GM23338 (cell line): ENCODE results near the gene CDR2.

Source experiments
- CREB1 ChIP-seq: fragments of 250-450 bp; sonication (Bioruptor Pico); IDR thresholded peaks from 2 replicates; pipeline ENCODE4 v1.5.0; 2020; ENCODE audit warnings: low read depth, mild to moderate bottlenecking, moderate library complexity
- CTCF ChIP-seq, 2 experiments: fragments of 200-600 bp in 1 of 2; sonication (generic) in 1 of 2; conservative IDR thresholded peaks; 2 replicates each; pipeline versions ENCODE4 v1.5.1 to v1.6.1; 2016 to 2017; ENCODE audit warnings: antibody characterized with exemption in 2 of 2, low read depth in 2 of 2, mild to moderate bottlenecking in 2 of 2, moderate library complexity in 1 of 2
- EZH2 ChIP-seq: fragments of 200-600 bp; sonication (generic); IDR thresholded peaks from one replicate; pipeline ENCODE4 v1.8.0; 2017; ENCODE audit warnings: antibody characterized with exemption, mild to moderate bottlenecking, low read depth; ENCODE audit not compliant: unreplicated experiment
- NANOG ChIP-seq: IDR thresholded peaks from 2 replicates; pipeline ENCODE4 v1.6.1; 2016; ENCODE audit warnings: antibody characterized with exemption, borderline replicate concordance
- REST ChIP-seq: IDR thresholded peaks from one replicate; pipeline ENCODE4 v1.6.1; 2018; ENCODE audit warnings: antibody characterized with exemption; ENCODE audit not compliant: unreplicated experiment
- ZNF114 ChIP-seq: fragments of 250-450 bp; sonication (Bioruptor Pico); IDR thresholded peaks from 2 replicates; pipeline ENCODE4 v1.5.0; 2020; ENCODE audit warnings: mild to moderate bottlenecking, moderate library complexity
- TF ChIP-seq, protein P1 (sequence below): IDR thresholded peaks from 2 replicates; pipeline ENCODE4 v1.6.1; 2016; ENCODE audit warnings: antibody characterized with exemption

DNA sequence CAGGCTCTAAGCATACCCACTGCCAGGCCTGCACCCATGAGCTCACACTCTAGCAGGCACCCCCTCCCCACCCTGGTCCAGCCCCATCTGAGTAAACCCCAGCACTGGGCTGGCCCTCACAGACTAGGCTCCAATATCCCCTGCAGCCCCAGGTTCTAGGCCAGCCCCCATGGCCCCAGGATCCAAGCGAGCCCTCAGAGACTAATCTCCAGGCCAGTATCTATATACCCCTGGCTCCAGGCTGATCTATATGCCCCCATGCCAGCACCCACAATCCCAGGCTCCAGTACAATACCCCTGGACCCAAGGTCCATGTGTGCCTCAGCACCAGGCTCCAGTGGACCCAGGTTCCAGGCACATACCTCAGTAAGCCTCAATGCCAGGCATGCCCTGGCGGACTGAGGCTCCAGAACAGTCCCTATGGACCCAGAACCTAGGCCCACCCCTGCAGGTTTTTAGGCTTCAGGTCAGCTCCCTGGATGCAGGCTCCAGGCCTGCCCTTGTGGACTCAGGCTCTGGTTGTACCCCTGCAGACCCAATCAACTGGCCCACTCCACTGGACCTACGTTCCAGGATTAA is 38.7 kb downstream of the CDR2 start:
- TF ChIP-seq CTCF (conservative IDR thresholded peaks at IDR 0.05; ENCODE audit: low read depth in 2 of 2), result no peak
- TF ChIP-seq, protein P1, sequence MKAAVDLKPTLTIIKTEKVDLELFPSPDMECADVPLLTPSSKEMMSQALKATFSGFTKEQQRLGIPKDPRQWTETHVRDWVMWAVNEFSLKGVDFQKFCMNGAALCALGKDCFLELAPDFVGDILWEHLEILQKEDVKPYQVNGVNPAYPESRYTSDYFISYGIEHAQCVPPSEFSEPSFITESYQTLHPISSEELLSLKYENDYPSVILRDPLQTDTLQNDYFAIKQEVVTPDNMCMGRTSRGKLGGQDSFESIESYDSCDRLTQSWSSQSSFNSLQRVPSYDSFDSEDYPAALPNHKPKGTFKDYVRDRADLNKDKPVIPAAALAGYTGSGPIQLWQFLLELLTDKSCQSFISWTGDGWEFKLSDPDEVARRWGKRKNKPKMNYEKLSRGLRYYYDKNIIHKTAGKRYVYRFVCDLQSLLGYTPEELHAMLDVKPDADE, result no peak
- no peak for TF ChIP-seq EZH2
- TF ChIP-seq ZNF114 (CRISPR knock-in tag), result no peak
- no peak for TF ChIP-seq CREB1
- TF ChIP-seq NANOG, result no peak
- TF ChIP-seq REST, result no peak
